Measurements from ENCODE around the gene DUS1L.

DUS1L gene

GRCh38 chr17:82087961-82088837, 22.6 kb upstream of the DUS1L start:
- no peak for DNase-seq

DNA sequence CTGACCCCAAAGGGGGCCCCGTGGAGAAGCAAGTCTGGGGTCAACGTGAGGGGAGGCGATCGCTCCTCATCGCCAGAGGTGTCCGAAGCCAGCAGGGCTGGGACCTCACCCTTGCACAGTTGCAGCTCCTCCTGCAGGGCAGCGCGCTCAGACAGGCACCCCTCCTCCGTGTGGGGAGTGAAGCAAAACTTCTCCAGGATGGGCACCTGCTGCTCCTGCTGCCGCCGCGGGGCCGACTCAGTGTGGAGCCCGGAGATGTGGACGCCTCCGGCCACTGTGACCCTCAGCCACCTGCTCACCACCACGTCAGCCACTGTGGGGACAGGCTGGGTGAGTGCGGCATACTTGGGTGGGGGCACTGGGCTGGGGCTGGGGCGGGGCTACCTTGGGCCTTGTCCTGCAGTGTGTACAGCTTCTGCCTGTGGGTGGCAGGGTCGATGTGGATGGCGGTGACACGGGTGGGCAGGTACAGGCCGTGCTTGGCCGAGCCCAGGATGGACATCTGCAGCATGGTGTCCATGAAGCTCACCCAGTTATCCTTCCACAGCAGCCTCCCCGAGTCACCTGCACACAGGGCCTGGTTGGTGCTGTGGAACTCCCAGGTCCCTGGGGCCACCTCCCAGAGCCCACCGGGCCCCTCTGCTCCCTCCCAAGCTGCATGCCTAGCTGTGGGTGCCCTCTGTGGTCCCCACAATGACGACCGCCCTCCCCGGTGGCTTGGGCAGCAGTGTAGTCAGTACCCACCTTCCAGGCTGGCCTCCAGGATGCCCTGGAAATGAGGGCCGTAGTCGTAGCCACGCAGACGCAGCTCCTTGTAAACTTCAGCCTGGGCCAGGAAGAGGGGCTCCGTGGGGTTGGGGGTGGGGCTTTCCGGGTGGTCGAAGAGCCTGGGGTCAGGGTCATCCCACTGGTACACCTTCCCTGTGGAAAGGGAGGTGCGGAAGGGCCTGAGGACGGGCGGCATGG, 21.6 kb upstream of the DUS1L start:
- DNase-seq, result no peak

- DNase-seq, result no peak
These were observed 20.5 kb upstream of the DUS1L start for GRCh38 chr17:82085931-82086764.

GRCh38 chr17:82085031-82085861, 19.6 kb upstream of the DUS1L start:
- no peak for DNase-seq

GRCh38 chr17:82084373-82085030, 18.9 kb upstream of the DUS1L start:
- no peak for DNase-seq

DNA sequence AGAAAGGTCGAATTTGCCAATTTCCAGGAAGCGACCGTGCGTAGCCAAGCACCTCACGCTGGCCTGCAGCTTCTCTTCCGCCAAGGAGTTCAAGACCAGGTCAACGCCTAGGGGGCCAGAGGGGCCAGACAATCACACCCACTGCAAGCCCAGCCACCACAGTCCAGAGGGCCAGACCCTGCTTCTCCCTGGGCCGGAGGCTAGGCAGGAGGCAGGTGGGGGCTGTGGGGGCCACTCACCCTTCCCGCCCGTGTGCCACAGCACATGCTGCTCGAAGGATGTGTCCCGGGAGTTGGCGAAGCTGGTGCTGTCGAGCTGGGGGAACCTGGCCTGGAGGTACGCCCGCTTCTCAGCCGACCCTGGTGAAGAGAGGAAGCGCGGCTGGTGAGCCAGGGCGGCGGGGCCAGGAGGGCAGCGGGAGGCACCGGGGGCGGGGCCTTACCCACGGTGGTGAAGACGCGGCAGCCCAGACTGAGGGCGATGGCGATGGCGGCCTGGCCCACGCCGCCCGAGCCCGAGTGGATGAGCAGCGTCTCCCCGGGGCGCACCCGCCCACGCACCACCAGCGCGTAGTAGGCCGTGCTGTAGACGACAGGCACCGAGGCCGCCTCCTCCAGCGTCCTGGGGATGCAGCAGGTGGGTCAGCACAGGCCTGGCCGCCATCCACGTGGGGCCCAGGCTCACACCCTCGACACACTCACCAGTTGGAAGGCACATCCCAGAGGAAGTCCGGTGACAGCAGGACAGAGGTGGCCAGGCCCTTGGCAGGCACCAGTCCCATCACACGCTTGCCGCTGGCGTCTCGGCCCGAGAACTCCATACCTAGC, 18.1 kb upstream of the DUS1L start:
- no peak for DNase-seq

GRCh38 chr17:82083009-82083408, 17.4 kb upstream of the DUS1L start:
- no peak for DNase-seq

DNA sequence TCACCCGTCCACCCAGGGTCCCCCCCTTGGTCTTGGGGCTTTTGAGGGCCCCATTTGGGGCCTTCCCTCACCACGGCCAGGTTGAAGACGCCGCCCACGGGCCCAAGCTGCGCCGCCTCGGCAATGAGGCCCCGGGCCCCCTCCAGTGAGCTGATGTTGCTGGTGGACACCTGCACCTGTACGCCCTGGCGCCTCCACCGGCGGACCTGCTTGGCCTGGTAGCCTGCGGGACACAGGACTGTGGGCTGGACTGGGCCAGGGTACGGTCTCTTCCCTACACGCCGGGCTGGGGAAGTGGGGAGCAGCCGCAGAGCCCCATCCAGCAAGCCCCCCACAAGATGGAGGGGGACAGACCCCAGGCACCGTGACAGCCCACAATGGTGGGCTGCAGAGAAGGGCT, 16.9 kb upstream of the DUS1L start:
- DNase-seq, result no peak

- DNase-seq, result no peak
These were observed 16.4 kb upstream of the DUS1L start for GRCh38 chr17:82081966-82082365.

DNA sequence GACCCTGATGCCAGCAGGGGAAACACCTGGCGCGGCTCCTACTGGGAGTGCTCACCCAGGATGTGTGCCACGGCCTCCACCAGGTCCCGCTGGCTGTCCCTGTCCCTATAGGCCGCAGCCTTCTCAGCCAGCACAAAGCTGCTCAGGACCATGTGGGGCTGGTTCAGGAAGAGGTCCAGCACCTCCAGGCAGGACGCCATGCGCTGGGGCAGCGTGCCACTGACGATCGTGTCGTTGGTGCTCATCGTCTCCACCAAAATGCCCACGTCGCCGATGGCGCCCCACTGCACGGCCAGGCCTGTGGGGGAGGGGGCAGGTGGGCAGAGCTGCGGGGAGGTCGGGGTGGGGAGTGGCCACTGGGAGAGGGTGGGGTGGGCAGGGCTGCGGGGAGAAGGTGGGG, 15.9 kb upstream of the DUS1L start:
- DNase-seq, result no peak

DNA sequence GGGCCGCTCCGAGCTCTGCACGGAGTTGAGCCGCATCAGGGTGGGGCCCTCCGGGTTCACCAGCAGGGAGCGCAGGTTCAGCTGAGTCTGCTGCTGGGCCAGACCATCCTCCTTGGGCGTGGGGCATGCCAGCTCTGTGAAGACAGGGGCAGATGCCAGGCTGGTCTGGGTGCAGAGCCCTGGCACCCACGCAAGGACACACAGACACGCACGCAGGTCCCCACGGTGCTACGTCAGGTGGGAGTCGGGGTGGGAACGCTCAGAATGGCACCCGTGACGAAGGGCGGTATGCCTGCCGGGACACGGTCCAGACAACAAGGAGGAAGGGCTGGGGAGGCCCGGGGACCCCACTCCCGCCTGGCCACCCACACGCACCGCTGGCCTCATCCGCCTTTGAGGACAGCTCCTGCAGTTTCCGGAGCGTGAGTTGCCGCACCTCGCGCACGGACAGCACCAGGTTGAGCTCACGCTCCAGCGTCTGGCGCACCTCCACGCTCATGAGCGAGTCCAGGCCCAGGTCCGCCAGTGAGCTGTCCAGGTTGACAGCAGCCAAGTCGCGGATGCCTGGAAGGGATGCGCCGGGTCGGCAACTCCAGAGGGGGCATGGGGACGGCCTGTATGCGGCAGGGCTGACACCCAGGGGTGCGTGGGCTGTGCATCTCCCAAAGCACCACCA, 15.3 kb upstream of the DUS1L start:
- DNase-seq, result no peak

GRCh38 chr17:82080048-82080788, 14.6 kb upstream of the DUS1L start:
- DNase-seq, result no peak

DNA sequence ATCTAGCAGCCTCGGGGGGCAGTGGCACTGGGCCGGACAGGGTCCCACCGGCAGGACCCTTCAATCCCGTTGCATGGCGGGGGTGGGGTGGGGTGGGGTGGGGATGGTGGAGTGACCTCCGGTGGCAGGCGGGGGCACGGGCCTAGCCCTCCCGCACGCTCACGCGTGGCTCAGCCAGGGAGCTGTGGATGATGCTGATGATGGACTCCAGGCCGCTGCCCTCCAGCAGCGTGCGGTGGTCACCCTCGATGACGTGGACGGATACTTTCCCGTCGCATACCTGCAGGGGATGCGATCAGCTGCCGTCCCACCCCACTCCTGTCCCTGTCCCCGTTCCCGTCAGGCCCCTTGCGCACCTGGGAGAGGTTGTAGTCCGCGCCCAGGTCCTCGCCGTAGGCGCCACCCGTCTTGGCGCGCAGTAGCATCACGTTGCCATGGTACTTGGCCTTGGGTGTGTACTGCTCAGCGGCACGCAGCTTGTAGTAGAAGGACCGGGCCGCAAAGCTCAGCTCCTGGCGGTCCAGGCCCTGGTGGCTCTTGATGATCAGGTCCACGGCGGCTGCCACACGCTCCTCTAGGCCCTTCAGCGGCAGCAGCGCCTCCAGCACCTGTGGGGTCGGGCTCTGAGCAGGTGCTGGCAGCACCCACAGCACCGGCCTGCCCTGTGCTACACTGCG, 13.5 kb upstream of the DUS1L start:
- no peak for DNase-seq

DNA sequence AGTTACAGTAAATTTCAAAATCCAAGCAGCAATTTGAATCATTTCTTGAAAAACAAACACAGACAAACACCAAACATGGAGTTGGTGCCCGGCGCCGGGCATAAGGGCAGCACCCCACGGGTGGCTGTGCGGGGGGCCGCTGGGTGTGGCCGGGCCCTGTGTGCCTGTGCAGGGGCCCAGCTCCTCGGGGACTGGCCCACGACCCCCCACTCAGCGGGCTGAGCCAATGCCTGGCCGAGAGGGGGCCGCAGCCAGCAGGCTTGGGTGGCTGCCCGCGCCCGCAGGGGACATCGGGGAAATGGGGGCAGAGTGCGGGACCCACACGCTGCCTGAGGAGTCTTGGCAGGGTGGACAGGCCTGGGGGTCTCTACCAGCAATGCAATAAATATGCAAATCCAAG, 12.8 kb upstream of the DUS1L start:
- no peak for DNase-seq

DNA sequence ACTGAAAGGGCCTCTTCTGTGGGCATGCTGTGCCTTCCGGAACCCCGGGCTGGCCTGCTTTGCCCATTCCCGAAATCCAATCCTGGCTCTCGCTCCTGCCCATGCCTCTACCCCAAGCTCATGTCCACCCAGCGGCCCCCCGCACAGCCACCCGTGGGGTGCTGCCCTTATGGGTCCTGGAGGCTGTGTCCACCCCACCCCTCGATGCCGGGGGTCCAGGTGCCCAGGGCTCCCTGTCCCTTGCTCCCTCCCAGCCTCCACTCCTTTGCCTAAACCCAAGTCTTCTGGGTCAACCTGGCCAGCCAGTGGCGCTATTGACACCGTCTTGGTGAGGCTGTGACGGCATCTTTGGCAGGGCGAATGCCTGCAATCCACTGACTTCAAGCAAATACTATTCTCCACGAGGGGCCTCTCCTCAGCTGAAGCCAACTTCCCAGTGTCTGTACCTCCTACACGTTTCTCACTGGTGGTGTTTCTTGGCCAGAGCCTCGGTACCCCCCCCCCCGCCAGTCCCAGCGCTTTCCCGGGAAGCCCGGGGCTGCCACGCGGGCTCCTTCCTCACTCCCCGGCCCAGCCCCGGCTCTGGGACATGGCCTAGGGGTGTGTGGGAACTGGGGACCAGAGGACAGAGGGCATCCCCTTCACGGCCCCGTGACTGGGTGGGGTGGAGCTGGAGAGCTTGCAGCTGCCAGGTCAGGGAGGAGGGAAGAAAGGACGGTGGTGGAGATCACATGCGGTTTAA, 12.2 kb upstream of the DUS1L start:
- DNase-seq, result no peak

DNA sequence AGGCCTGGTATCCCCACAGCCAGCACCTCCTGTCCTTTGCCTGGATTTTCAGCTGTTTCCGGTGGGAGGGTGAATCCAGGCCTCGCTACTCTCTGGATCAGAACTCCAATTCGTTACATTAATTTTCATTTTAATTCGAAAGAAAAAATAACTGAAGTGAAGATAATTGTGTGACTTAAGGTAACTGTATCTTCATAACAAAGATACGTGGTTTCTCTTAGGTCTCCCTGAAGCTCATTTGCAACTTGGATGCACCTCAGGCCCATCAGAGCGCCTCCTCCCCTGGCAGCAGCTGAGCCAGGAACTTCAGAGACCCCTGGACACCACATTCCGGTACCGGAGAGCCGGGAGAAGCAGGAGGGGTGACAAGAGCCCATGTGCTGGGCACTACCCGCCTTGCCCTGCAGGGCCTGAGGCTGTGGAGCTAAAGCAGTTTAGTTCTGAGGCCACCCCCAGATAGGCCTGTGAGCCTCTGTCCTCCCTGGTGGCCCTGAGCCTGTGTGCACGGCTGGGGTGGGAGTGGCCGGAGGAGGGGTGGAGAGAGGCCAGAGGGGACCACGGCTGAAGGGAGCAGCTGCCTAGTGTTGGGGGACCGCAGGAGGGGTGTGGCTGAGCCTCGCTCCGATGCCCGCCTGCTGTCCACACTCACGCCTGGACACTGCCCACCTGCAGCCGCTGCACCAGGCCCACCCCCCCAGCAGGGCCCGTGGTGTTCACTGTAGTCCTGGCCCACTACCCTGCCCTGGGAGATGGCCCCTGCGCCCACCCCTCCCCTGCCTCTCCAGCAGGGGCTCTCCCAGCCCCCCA, 11.4 kb upstream of the DUS1L start:
- no peak for DNase-seq

Data from NCI-H2029 (cell line).